ENCODE data around the gene ADCY7. TPM values are rescaled to one million over a fixed set of nuclear protein-coding genes. Genes with fewer than 3 reads are reported as not detected.

The ADCY7 gene
- total RNA-seq, 1 donor: 26.0 TPM

DNA sequence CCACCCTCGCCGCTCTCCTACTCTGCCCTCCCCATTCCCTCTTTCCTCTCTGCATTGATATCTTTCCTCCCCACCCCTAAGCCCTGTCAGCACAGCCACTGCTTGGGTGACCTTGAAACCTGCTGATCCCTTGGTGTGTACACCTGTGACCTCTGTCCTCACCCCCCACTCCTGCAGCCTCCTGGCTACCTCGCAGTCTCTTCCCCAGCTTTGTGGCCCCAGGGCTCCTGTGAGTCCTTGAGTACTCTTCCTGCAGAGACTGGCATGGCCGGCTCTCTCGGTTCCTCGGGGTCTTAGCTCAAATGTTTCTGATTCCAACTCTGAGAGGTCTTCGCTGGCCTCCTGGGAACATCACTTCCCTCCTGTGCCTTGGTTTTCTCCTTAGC is 31.7 kb downstream of the ADCY7 start:
- no peak for DNase-seq (ENCODE audit: low read depth)
- TF ChIP-seq, protein P1, sequence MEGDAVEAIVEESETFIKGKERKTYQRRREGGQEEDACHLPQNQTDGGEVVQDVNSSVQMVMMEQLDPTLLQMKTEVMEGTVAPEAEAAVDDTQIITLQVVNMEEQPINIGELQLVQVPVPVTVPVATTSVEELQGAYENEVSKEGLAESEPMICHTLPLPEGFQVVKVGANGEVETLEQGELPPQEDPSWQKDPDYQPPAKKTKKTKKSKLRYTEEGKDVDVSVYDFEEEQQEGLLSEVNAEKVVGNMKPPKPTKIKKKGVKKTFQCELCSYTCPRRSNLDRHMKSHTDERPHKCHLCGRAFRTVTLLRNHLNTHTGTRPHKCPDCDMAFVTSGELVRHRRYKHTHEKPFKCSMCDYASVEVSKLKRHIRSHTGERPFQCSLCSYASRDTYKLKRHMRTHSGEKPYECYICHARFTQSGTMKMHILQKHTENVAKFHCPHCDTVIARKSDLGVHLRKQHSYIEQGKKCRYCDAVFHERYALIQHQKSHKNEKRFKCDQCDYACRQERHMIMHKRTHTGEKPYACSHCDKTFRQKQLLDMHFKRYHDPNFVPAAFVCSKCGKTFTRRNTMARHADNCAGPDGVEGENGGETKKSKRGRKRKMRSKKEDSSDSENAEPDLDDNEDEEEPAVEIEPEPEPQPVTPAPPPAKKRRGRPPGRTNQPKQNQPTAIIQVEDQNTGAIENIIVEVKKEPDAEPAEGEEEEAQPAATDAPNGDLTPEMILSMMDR (IDR thresholded peaks at IDR 0.05; ENCODE audit: insufficient read depth, low read length): no peak
- H3K4me3 ChIP-seq (ENCODE audit: low read depth, low read length): no peak overlapping the region

DNA sequence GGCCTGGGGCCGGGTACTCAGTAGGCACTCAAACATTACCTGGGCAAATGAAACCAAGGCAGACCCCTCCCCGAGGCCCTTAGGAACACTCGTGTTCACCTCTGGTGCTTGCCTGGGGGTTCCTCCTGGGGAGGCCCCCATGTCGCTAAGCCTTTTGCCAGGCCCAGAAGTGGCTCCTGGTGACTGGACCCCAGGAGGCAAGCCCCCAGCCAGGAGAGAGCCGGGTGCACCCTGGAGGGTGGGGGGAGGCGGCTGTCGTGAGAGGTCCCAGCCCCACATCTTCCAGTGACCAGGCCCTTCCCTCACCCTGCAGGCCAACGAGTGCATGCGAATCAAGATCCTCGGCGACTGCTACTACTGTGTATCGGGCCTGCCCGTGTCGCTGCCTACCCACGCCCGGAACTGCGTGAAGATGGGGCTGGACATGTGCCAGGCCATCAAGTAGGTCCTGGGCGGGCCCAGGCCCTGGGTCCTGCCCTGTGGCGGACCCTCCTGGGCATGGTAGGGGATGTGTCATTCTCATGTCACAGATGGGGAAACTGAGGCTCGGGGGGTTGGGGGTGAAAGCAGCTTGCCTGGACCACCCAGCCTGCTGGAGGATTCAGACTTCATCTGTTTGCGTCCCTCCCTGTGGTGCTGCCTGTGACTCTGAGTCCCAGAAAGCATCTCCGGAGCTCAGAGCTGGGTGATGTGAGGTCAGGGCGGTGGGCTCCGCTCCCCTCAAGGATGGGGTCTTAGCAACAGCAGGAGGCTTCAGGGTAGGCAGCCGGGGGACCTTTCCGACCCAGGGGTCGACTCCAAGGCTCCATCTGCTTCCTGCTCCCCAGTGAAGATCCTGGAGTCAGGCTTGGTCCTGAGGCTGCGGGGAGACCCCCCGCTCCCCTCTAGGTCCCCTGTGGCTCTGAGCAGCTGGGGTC is 32.5 kb downstream of the ADCY7 start:
- no peak overlapping the region for H3K4me3 ChIP-seq (ENCODE audit: low read depth, low read length)
- TF ChIP-seq, protein P1 (IDR thresholded peaks at IDR 0.05; ENCODE audit: insufficient read depth, low read length): no peak
- no peak for DNase-seq (ENCODE audit: low read depth)

DNA sequence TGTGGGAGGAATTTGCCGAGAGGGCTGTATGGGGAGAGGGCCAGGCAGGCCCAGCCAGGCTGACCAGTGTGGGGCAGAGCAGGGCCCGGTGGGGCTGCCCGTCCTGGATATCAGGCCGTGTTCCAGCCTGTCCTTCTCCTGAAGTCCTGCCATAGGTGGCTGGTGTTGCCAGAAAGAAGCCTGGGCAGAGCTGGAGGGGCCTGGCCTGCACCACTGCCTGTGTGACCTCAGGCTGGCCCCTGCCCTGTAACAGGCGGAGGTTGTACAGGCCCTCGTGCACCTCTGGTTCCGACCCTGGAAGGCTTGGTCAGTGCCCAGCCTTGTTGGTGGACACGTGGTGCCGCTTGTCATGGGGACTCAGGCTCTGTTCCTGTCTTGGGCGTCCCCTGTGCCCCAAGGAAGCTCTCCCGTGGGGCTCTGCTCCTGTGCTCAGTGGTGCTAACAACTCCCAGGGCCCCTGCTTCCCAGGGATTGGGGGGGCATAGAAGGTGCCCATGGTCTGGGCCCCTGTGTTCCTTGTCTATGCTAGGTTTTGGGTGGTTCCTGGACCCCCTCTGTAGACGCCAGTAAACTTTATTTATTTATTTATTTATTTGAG is 33.3 kb downstream of the ADCY7 start:
- DNase-seq (ENCODE audit: low read depth): no peak
- TF ChIP-seq, protein P1 (IDR thresholded peaks at IDR 0.05; ENCODE audit: insufficient read depth, low read length): no peak
- H3K4me3 ChIP-seq (ENCODE audit: low read depth, low read length): no peak overlapping the region

DNA sequence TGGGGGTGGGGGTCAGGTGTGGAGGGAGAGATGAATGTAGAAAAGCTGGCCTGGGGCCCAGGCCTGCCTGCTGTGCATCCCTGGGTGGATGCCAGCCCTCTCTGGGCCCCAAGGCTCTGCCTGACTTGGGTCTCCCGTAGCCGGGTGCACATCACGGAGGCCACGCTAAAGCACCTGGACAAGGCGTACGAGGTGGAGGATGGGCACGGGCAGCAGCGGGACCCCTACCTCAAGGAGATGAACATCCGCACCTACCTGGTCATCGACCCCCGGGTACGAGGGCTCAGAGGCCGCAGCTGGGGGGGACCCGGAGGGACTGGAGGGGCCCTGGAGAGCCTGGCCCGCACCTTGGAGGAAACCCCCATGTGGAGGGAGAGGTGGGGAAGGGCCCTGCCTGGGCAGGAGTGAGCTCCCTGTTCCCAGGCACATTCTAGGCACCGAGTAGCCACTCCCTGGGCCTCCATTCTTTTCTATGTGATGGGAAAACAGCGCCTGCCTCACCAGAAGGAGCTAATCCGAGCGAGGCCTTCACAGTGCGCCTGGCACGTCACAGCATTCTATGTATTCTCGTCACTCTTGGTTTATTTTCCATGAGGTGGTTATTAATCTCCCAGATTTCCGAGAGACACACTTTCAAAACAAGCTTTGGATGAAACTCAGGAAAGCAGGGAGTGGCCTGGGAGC is 34.7 kb downstream of the ADCY7 start:
- H3K4me3 ChIP-seq (ENCODE audit: low read depth, low read length): no peak overlapping the region
- peak; percentile 61 for DNase-seq (ENCODE audit: low read depth)
- TF ChIP-seq, protein P1 (IDR thresholded peaks at IDR 0.05; ENCODE audit: insufficient read depth, low read length): no peak

DNA sequence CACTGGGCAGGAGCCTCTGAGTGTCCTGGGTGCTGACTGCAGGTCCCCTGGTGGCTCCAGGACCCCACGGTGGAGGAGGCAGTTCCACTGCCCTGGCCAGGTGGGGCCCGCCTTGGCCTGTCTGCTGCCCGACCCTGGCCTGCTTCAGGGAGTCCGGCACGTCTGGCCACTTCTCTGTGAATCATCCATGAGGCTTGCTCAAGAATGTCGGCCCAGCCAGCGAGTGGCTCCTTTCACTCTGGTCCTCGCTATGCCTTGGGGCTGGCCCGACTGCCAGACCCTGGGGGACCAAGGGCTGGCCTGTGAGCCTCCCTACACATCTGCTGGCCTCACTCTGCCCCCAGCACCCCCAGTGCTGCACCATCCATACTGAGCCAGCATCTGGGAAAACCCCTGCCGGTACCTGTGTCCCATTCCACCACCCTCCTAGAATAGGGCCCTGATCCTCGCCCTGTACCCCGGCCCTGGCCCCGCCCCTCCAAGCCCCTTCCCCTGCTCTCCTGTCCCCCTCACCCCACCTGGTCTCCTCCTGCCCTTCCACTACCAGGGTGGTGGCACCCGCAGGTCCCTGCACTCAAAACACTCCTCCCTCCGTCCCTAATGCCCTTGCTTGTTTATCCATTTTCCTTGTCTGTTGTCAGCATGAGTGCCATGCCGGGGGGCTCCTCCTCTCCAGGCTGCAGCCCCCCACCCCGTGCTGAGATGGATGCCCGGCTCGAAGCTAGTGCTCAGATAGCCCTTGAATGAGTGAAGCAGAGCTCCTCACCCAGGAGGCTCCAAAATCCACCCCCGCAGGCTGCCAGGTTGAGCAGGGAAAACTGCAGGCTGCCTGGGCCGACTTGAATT is 35.5 kb downstream of the ADCY7 start:
- H3K4me3 ChIP-seq (ENCODE audit: low read depth, low read length): no peak overlapping the region
- TF ChIP-seq, protein P1 (IDR thresholded peaks at IDR 0.05; ENCODE audit: insufficient read depth, low read length): no peak
- DNase-seq (ENCODE audit: low read depth): peak; percentile 63

DNA sequence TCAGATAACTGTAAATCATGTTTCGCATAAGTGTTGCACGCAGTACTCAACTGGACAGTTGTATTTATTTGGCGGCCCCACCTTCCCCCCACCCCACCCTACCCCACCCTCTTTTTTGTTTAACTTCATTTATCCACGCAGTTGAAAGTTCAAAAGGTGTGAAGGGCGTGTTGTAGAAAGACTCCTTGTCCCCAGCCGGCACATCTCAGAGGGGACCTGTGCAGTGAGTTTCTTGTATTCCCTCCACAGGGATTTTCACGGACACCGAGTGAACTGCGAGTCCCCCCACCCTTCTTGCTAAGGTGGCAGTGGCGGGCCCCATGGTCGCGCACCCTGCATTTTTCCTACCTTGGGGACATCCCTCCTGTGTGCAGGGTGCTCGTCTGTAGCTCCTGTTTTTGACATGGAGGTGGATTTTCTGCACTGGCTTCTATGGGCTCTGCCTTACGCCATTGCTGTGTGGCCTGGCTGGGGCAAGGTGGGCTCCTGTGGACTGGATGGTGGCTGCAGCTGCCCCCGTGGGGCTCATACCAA is 36.2 kb downstream of the ADCY7 start:
- DNase-seq (ENCODE audit: low read depth): no peak
- TF ChIP-seq, protein P1 (IDR thresholded peaks at IDR 0.05; ENCODE audit: insufficient read depth, low read length): no peak
- H3K4me3 ChIP-seq (ENCODE audit: low read depth, low read length): no peak overlapping the region
